Gastrocnemius medialis (tissue), 4 donors: Measurements from ENCODE around the gene LRRC19.

ENCODE experiments used
- CTCF ChIP-seq, 5 experiments: fragments of 450-650 bp in 3 of 5; fragments of 200-600 bp in 2 of 5; sonication (generic) in 2 of 5; IDR thresholded peaks in 4 of 5; conservative IDR thresholded peaks in 1 of 5; 1 replicate in 4 of 5; 2 replicates in 1 of 5; pipeline ENCODE4 v1.5.1; 2016 to 2019; ENCODE audit warnings: antibody characterized with exemption in 5 of 5, mild to moderate bottlenecking in 3 of 5, moderate library complexity in 3 of 5
- POLR2A ChIP-seq, 2 donors: fragments of 450-650 bp; IDR thresholded peaks; one replicate each; pipeline ENCODE4 v1.6.1; 2017; ENCODE audit warnings: antibody characterized with exemption in 2 of 2, mild to moderate bottlenecking in 2 of 2, moderate library complexity in 2 of 2

DNA sequence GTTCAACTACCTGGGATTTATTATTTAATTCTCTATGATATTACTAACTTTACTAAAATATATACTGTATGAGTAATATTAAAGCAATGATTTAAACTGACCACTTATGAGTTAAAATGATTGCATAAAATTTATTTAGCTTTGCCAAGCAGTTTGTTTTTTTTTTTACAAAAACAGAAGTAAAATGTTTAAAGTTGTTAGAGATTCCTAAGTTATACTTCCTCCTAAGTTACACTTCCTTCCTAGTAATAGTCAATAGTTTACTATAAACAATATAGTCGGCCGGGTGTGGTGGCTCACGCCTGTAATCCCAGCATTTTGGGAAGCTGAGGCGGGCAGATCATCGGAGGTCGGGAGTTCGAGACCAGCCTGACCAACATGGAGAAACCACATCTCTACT, 23.7 kb upstream of the LRRC19 start:
- TF ChIP-seq CTCF (IDR thresholded peaks at IDR 0.05 in 4 of 5, conservative IDR thresholded peaks at IDR 0.05 in 1 of 5) (no peak), POLR2A (IDR thresholded peaks at IDR 0.05) (no peak)
